HCT116 (cell line): Measurements from ENCODE around the gene ZSWIM6. TPM values are rescaled to one million over a fixed set of nuclear protein-coding genes. Genes with fewer than 3 reads are reported as not detected.

Experiments
- ATAC-seq: fragments of 200-7000 bp; cut with Tn5 transposase; 2 replicates; pipeline ENCODE4 v1.9.1; 2020; ENCODE audit warnings: mild to moderate bottlenecking, moderate library complexity
- BruUV-seq: library from RNA; stranded (reverse); fragments of 400-500 nt; replicated peaks from 2 replicates; lab custom pipeline; 2021; lab: Mats Ljungman, UMichigan
- CTCF ChIA-PET: fragments of 300-600 bp; sonication (Branson Sonifier 250); formaldehyde crosslinking; loops from one replicate; lab custom pipeline; 2021; ENCODE audit warnings: antibody characterized with exemption; lab: Charles Lee
- POLR2A ChIA-PET: fragments of 300-600, 350-600 bp; sonication (Branson Sonifier 250); formaldehyde crosslinking; loops from one replicate; lab custom pipeline; 2021; ENCODE audit warnings: antibody characterized with exemption; lab: Charles Lee
- RAD21 ChIA-PET, 2 experiments: fragments of 300-600 bp; sonication (Branson Sonifier 250); formaldehyde crosslinking; loops; one replicate each; lab custom pipeline; 2023; ENCODE audit warnings: low total read pairs in 2 of 2; ENCODE audit not compliant: uncharacterized antibody in 2 of 2, unreplicated experiment in 2 of 2, low non-redundant PET in 1 of 2; lab: Charles Lee
- DNase-seq: peaks from one replicate; pipeline ENCODE4 v3.0.0-alpha.2; 2010; ENCODE audit warnings: low read depth, low spot score
- H2AFZ ChIP-seq: fragments of 200-600 bp; shearing (Covaris generic), sonication (generic); 2 replicates; pipeline ENCODE4 v1.6.1; 2017; ENCODE audit warnings: low read depth, mixed run types, mixed read lengths, antibody characterized with exemption, low read length; ENCODE audit not compliant: poor library complexity, severe bottlenecking
- H3K27ac ChIP-seq: 2 replicates; pipeline ENCODE4 v1.5.1; 2012; ENCODE audit warnings: low read depth, low read length
- H3K27me3 ChIP-seq: fragments of 200-600 bp; sonication (generic); 2 replicates; pipeline ENCODE4 v1.6.1; 2016; ENCODE audit warnings: mixed run types, low read length, mixed read lengths; ENCODE audit not compliant: insufficient read depth
- H3K36me3 ChIP-seq, 2 experiments: fragments of 200-500 bp in 1 of 2; fragments of 200-600 bp in 1 of 2; sonication (Bioruptor generic) in 1 of 2; sonication (generic) in 1 of 2; 2 replicates each; pipeline versions ENCODE4 v1.5.1 to v1.6.1; 2014 to 2016; ENCODE audit warnings: low read length in 2 of 2, inconsistent platforms in 1 of 2, mixed read lengths in 1 of 2, mixed run types in 1 of 2; ENCODE audit not compliant: insufficient read depth in 2 of 2, control insufficient read depth in 1 of 2
- H3K4me1 ChIP-seq, 2 experiments: fragments of 200-600 bp in 1 of 2; sonication (generic) in 1 of 2; 2 replicates each; pipeline versions ENCODE4 v1.5.1 to v1.6.1; 2012 to 2017; ENCODE audit warnings: low read length in 2 of 2, inconsistent platforms in 1 of 2, mild to moderate bottlenecking in 1 of 2, mixed read lengths in 1 of 2, mixed run types in 1 of 2, moderate library complexity in 1 of 2; ENCODE audit not compliant: insufficient read depth in 2 of 2, control insufficient read depth in 1 of 2
- H3K4me2 ChIP-seq: fragments of 200-600 bp; sonication (generic); 2 replicates; pipeline ENCODE4 v1.6.1; 2017; ENCODE audit warnings: mixed run types, low read length, mixed read lengths
- H3K4me3 ChIP-seq, 2 experiments: fragments of 200-600 bp in 1 of 2; sonication (generic) in 1 of 2; replicated peaks in 1 of 2; 2 replicates each; pipeline ENCODE4 v1.5.1; 2011 to 2016; ENCODE audit warnings: low read length in 2 of 2, control low read depth in 1 of 2, low read depth in 1 of 2, mild to moderate bottlenecking in 1 of 2, mixed read lengths in 1 of 2, mixed run types in 1 of 2
- H3K79me2 ChIP-seq: fragments of 200-600 bp; sonication (generic); 2 replicates; pipeline ENCODE4 v1.6.1; 2017; ENCODE audit warnings: mild to moderate bottlenecking, mixed run types, low read length, moderate library complexity, mixed read lengths; ENCODE audit not compliant: insufficient read depth
- H3K9ac ChIP-seq: fragments of 200-600 bp; sonication (generic); 2 replicates; pipeline ENCODE4 v1.6.1; 2016; ENCODE audit warnings: low read length, mixed read lengths
- H3K9me2 ChIP-seq: fragments of 200-600 bp; sonication (generic), shearing (Covaris generic); 2 replicates; pipeline ENCODE4 v1.6.1; 2017; ENCODE audit warnings: mixed run types, mild to moderate bottlenecking, moderate library complexity; ENCODE audit not compliant: insufficient read depth
- H3K9me3 ChIP-seq, 2 experiments: fragments of 200-500 bp in 1 of 2; fragments of 200-600 bp in 1 of 2; sonication (Bioruptor generic) in 1 of 2; sonication (generic) in 1 of 2; 2 replicates each; pipeline ENCODE4 v1.6.1; 2014 to 2017; ENCODE audit warnings: low read length in 2 of 2, mixed read lengths in 2 of 2, inconsistent platforms in 1 of 2, low read depth in 1 of 2, mild to moderate bottlenecking in 1 of 2, mixed run types in 1 of 2, moderate library complexity in 1 of 2; ENCODE audit not compliant: control insufficient read depth in 1 of 2, insufficient read depth in 1 of 2
- H4K20me1 ChIP-seq: fragments of 200-600 bp; sonication (generic), shearing (Covaris generic); 2 replicates; pipeline ENCODE4 v1.6.1; 2017; ENCODE audit warnings: mixed run types, mild to moderate bottlenecking, moderate library complexity; ENCODE audit not compliant: insufficient read depth
- CBX3 ChIP-seq: IDR thresholded peaks from 2 replicates; pipeline ENCODE4 v1.6.1; 2012; ENCODE audit warnings: low read depth
- CEBPB ChIP-seq: IDR thresholded peaks from 2 replicates; pipeline ENCODE4 v1.6.1; 2012; ENCODE audit warnings: low read depth
- CTCF ChIP-seq, 3 experiments: fragments of 200-600 bp in 1 of 3; sonication (generic) in 1 of 3; IDR thresholded peaks in 2 of 3; conservative IDR thresholded peaks in 1 of 3; 2 replicates each; pipeline ENCODE4 v1.5.1; 2012 to 2017; ENCODE audit warnings: low read depth in 2 of 3, low read length in 2 of 3, antibody characterized with exemption in 1 of 3, borderline replicate concordance in 1 of 3, control low read depth in 1 of 3, mild to moderate bottlenecking in 1 of 3, mixed read lengths in 1 of 3, mixed run types in 1 of 3, moderate library complexity in 1 of 3; ENCODE audit not compliant: insufficient read depth in 1 of 3
- EGR1 ChIP-seq: IDR thresholded peaks from 2 replicates; pipeline ENCODE4 v1.6.1; 2012; ENCODE audit warnings: low read depth
- ELF1 ChIP-seq: IDR thresholded peaks from 2 replicates; pipeline ENCODE4 v1.6.1; 2012; ENCODE audit warnings: low read depth, borderline replicate concordance
- EZH2 ChIP-seq: fragments of 200-600 bp; sonication (generic); IDR thresholded peaks from 2 replicates; pipeline ENCODE4 v1.6.1; 2017; ENCODE audit warnings: antibody characterized with exemption, mixed run types
- EZH2phosphoT487 ChIP-seq: fragments of 200-600 bp; IDR thresholded peaks from 2 replicates; pipeline ENCODE4 v1.6.1; 2018; ENCODE audit warnings: antibody characterized with exemption, borderline replicate concordance
- FOSL1 ChIP-seq: IDR thresholded peaks from 2 replicates; pipeline ENCODE4 v1.6.1; 2012; ENCODE audit warnings: low read depth
- JUND ChIP-seq: IDR thresholded peaks from 2 replicates; pipeline ENCODE4 v1.6.1; 2012
- POLR2A ChIP-seq: IDR thresholded peaks from 2 replicates; pipeline ENCODE4 v1.7.0; 2011; ENCODE audit warnings: borderline replicate concordance; ENCODE audit not compliant: insufficient read depth, insufficient read length; ENCODE audit errors: extremely low read depth
- RAD21 ChIP-seq: IDR thresholded peaks from 2 replicates; pipeline ENCODE4 v1.6.1; 2012; ENCODE audit warnings: low read depth, mild to moderate bottlenecking
- SIN3A ChIP-seq: IDR thresholded peaks from 2 replicates; pipeline ENCODE4 v1.6.1; 2012; ENCODE audit warnings: low read depth
- SP1 ChIP-seq: IDR thresholded peaks from 2 replicates; pipeline ENCODE4 v1.6.1; 2012; ENCODE audit warnings: low read depth
- SRF ChIP-seq: IDR thresholded peaks from 2 replicates; pipeline ENCODE4 v1.6.1; 2012; ENCODE audit warnings: low read depth
- TCF7L2 ChIP-seq: IDR thresholded peaks from 2 replicates; pipeline ENCODE4 v1.7.0; 2011; ENCODE audit warnings: borderline replicate concordance, inconsistent platforms; ENCODE audit not compliant: insufficient read depth, insufficient read length; ENCODE audit errors: extremely low read depth
- YY1 ChIP-seq: IDR thresholded peaks from 2 replicates; pipeline ENCODE4 v1.6.1; 2011; ENCODE audit warnings: low read length, low read depth, moderate library complexity, mild to moderate bottlenecking; ENCODE audit not compliant: insufficient replicate concordance; ENCODE audit errors: extremely low read depth
- ZFX ChIP-seq: fragments of 450-650 bp; IDR thresholded peaks from 2 replicates; pipeline ENCODE4 v1.6.1; 2017
- ZNF274 ChIP-seq: fragments of 200-500 bp; sonication (Bioruptor generic); IDR thresholded peaks from 2 replicates; pipeline ENCODE4 v1.6.1; 2014; ENCODE audit warnings: mild to moderate bottlenecking, low read depth, low read length, inconsistent platforms
- intact Hi-C: fragments of 100-400 bp; cut with micrococcal nuclease; formaldehyde crosslinking; loops from 2 replicates; pipeline ENCODE4 v1.10.0; 2022
- total RNA-seq: library from RNA; stranded (reverse); gene quantifications from one replicate; pipeline ENCODE4 v1.2.1, GENCODE V29; 2021; ENCODE audit not compliant: unreplicated experiment
- TF ChIP-seq, protein P1 (sequence below): IDR thresholded peaks from 2 replicates; pipeline ENCODE4 v1.6.1; 2012
- TF ChIP-seq, protein P2 (sequence below): IDR thresholded peaks from 2 replicates; pipeline ENCODE4 v1.6.1; 2012; ENCODE audit warnings: low read depth
- TF ChIP-seq, protein P3 (sequence below): IDR thresholded peaks from 2 replicates; pipeline ENCODE4 v1.6.1; 2012
- TF ChIP-seq, protein P4 (sequence below): IDR thresholded peaks from 2 replicates; pipeline ENCODE4 v1.6.1; 2011; ENCODE audit warnings: mild to moderate bottlenecking, low read length, moderate library complexity; ENCODE audit not compliant: insufficient replicate concordance; ENCODE audit errors: extremely low read depth

Gene ZSWIM6
- total RNA-seq, 1 experiment from 2014 or later, result 7.4 TPM

- no peak for ATAC-seq
- CTCF ChIA-PET, result interaction anchor here (1.1 kb wide), 1 partner anchor 399 kb away, joined by 3 read pairs; no protein-coding TSS in a partner anchor
- BruUV-seq, result no TSS peak
These were observed 25.7 kb downstream of the ZSWIM6 start for GRCh38 chr5:61357745-61358144.

More at GRCh38 chr5:61357745-61358144, 25.7 kb downstream of the ZSWIM6 start:
- no peaks in the 10 kb centered on the region for H3K27me3 ChIP-seq
- H3K9me3 ChIP-seq, result peaks cover 0 to 9% of the 10 kb centered on the region in 2 experiments; a peak in 2 of 4 replicates
- H2AFZ ChIP-seq, result no peak overlapping the region
- peaks cover 59% of the 10 kb centered on the region for H3K79me2 ChIP-seq
- ChIA-PET POLR2A (no interaction called here), RAD21 (interaction anchor here (0.7 kb wide), 2 partner anchors 20 to 50 kb away, joined by 3 read pairs; no protein-coding TSS in a partner anchor)
- no peak overlapping the region for H3K4me2 ChIP-seq
- H3K36me3 ChIP-seq, result no peaks in the 10 kb centered on the region
- no peaks in the 10 kb centered on the region for H4K20me1 ChIP-seq
- intact Hi-C loops, result no loop called here
- peak; percentile 36 for DNase-seq
- no peak overlapping the region for H3K27ac ChIP-seq
- no peak overlapping the region for H3K4me3 ChIP-seq
- TF ChIP-seq CBX3, result 0 out of 2 replicates have a peak, but pooled peaks have one; percentile 31
- no peak for TF ChIP-seq YY1
- TF ChIP-seq JUND, result no peak
- TF ChIP-seq, protein P1, sequence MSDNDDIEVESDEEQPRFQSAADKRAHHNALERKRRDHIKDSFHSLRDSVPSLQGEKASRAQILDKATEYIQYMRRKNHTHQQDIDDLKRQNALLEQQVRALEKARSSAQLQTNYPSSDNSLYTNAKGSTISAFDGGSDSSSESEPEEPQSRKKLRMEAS, result no peak
- no peak for TF ChIP-seq ZFX
- TF ChIP-seq ZNF274, result no peak
- TF ChIP-seq RAD21, result peak; percentile 50; the same call in 1 of the 2 replicates
- TF ChIP-seq FOSL1, result no peak
- TF ChIP-seq CEBPB, result no peak
- TF ChIP-seq, protein P2, sequence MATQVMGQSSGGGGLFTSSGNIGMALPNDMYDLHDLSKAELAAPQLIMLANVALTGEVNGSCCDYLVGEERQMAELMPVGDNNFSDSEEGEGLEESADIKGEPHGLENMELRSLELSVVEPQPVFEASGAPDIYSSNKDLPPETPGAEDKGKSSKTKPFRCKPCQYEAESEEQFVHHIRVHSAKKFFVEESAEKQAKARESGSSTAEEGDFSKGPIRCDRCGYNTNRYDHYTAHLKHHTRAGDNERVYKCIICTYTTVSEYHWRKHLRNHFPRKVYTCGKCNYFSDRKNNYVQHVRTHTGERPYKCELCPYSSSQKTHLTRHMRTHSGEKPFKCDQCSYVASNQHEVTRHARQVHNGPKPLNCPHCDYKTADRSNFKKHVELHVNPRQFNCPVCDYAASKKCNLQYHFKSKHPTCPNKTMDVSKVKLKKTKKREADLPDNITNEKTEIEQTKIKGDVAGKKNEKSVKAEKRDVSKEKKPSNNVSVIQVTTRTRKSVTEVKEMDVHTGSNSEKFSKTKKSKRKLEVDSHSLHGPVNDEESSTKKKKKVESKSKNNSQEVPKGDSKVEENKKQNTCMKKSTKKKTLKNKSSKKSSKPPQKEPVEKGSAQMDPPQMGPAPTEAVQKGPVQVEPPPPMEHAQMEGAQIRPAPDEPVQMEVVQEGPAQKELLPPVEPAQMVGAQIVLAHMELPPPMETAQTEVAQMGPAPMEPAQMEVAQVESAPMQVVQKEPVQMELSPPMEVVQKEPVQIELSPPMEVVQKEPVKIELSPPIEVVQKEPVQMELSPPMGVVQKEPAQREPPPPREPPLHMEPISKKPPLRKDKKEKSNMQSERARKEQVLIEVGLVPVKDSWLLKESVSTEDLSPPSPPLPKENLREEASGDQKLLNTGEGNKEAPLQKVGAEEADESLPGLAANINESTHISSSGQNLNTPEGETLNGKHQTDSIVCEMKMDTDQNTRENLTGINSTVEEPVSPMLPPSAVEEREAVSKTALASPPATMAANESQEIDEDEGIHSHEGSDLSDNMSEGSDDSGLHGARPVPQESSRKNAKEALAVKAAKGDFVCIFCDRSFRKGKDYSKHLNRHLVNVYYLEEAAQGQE, result no peak
- TF ChIP-seq TCF7L2, result no peak
- TF ChIP-seq, protein P3, sequence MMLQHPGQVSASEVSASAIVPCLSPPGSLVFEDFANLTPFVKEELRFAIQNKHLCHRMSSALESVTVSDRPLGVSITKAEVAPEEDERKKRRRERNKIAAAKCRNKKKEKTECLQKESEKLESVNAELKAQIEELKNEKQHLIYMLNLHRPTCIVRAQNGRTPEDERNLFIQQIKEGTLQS, result no peak
- TF ChIP-seq POLR2A, result no peak
- TF ChIP-seq SP1, result no peak
- TF ChIP-seq, protein P4, sequence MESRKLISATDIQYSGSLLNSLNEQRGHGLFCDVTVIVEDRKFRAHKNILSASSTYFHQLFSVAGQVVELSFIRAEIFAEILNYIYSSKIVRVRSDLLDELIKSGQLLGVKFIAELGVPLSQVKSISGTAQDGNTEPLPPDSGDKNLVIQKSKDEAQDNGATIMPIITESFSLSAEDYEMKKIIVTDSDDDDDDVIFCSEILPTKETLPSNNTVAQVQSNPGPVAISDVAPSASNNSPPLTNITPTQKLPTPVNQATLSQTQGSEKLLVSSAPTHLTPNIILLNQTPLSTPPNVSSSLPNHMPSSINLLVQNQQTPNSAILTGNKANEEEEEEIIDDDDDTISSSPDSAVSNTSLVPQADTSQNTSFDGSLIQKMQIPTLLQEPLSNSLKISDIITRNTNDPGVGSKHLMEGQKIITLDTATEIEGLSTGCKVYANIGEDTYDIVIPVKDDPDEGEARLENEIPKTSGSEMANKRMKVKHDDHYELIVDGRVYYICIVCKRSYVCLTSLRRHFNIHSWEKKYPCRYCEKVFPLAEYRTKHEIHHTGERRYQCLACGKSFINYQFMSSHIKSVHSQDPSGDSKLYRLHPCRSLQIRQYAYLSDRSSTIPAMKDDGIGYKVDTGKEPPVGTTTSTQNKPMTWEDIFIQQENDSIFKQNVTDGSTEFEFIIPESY, result no peak
- TF ChIP-seq EZH2phosphoT487, result no peak
- no peak for TF ChIP-seq SRF
- TF ChIP-seq EZH2, result no peak
- no peak for TF ChIP-seq SIN3A
- TF ChIP-seq EGR1, result no peak
- TF ChIP-seq ELF1, result no peak
- TF ChIP-seq CTCF (IDR thresholded peaks at IDR 0.05 in 2 of 3, conservative IDR thresholded peaks at IDR 0.05 in 1 of 3; ENCODE audit: borderline replicate concordance in 1 of 3, insufficient read depth in 1 of 3, low read depth in 2 of 3, low read length in 2 of 3), result peak; percentile 8 to 77 (median 64); a peak in 4 of 6 replicates
- H3K9ac ChIP-seq, result no peak overlapping the region
- H3K4me1 ChIP-seq, result no peaks in the 10 kb centered on the region
- H3K9me2 ChIP-seq, result no peaks in the 10 kb centered on the region
